HL-60/S4 treated with phorbol 12-myristate 13-acetate at 8.2 ng/mL for 4 days and 3 days (cell line): ENCODE results near the gene CALCB.

Experiments
- in situ Hi-C: fragments of 300-500 bp; cut with MboI; formaldehyde crosslinking; loops from 2 replicates; pipeline ENCODE4 v1.15.0; 2022; ENCODE audit warnings: low sequenced_read_pairs

CALCB gene

DNA sequence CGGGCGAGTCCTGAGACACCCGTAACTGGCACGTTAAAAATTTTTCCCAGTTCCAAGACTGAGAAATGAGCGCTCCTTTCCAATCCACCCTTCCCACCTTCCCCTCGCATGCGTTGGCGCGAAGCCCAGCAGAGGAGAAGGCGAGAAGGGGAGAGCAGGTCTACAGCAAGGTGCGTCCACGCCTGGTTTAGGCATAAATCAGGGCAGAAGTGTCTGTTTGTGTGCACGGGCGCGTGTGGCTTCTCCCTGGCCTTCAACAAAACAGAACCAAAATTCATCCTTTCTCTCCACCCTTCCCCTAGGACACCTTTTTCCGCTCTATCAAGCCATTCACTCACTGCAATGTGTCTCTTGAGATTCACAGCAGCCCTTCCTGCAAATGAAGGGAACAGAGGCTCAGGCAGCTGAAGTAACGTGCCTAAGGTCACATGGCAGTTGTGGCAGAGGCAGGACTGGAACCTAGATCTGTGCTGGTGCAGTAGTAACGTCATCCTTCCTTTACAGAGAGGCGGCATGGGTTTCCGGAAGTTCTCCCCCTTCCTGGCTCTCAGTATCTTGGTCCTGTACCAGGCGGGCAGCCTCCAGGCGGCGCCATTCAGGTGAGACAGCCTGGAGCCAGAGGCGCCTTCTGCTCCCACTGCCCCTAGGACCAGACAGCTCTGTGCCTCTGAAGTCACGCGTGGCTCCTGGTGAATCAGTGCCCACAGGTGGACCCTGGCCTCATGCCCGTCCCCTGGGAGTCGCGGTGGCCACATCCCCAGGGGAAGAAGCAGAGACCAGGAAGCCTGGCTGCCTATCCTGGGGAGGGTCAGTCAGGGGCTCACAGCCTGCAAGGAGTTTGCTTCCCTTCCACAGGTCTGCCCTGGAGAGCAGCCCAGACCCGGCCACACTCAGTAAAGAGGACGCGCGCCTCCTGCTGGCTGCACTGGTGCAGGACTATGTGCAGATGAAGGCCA is 1.1 kb downstream of the CALCB start:
- in situ Hi-C loops, result no loop called here

GRCh38 chr11:15075162-15075526 is 1.8 kb downstream of the CALCB start:
- in situ Hi-C loops, result no loop called here

- in situ Hi-C loops, result no loop called here
Observed at GRCh38 chr11:15091175-15091574, 17.8 kb downstream of the CALCB start.

- in situ Hi-C loops, result no loop called here
Observed at GRCh38 chr11:15091625-15092024, 18.2 kb downstream of the CALCB start.

DNA sequence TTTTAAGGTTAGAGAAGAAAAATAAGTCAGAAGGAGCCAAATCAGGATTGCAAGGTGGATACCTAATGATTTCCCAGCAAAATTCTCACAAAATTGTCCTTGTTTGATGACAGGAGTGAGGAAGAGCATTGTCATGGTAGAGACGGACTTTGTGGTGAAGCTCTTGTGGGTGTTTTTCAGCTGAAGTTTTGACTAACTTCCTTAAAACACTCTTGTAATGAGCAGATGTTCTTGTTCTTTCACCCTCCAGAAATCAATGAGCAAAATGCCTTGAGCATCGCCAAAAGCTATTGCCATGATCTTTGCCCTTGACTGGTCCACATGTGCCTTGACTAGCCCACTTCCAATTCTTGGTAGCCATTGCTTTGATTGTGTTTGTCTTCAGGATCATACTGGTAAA is 20.0 kb downstream of the CALCB start:
- in situ Hi-C loops, result no loop called here

GRCh38 chr11:15095736-15096228 is 22.4 kb downstream of the CALCB start:
- in situ Hi-C loops, result no loop called here

DNA sequence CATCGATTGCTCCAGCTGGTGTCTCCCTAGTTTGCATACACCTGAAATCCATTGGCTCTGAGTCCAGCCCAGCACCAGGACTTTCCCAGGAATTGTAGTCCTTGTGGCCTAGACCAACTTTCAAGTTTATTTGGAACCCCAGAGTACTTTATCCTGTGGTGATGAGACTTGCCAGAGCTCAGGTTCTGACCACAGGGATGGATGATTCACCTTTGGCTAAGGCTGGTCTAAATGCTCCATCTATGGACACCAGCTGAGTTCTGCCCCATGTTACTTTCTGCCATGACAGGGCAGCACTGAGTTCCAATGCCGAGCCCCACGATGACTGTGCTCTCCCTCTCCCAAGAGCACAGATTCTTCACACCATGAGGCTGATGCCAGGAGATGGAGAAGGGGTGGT is 24.0 kb downstream of the CALCB start:
- in situ Hi-C loops, result no loop called here

- in situ Hi-C loops, result no loop called here
Observed at GRCh38 chr11:15099267-15099666, 25.9 kb downstream of the CALCB start.

DNA sequence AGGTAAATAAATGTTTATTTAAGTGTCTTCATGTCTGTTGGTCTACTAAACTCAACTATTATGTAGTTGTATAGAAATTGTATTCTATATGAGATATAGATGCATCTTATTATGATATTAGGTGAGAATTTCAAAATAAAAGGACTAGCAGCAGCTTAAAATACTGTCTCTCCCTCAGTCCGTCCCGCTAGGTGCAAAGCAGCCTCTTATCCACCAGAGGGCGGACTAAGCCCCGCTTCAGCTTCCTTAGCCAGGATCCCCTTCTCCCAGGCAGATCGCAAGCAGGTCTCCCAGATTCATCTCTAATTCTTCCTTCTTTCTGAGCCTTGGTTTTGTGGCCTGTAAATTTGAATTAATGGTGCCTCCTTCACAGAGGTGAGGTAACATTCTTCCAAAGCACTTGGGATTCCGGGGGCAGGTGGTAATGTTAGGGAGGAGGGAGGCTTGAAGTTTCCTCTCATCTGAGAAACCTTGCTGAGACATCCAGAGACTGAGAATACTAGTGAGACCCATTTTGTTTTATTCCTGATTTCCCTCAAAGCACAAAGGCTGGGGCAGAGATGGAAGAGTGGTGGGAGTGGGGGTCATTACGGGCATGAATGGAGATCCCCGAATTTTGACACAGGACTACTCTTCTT is 27.8 kb downstream of the CALCB start:
- in situ Hi-C loops, result no loop called here

GRCh38 chr11:15104166-15104565 is 30.8 kb downstream of the CALCB start:
- in situ Hi-C loops, result no loop called here

GRCh38 chr11:15106201-15106965 is 33.0 kb downstream of the CALCB start:
- in situ Hi-C loops, result no loop called here

GRCh38 chr11:15107730-15108515 is 34.5 kb downstream of the CALCB start:
- in situ Hi-C loops, result no loop called here

- in situ Hi-C loops, result no loop called here
Observed at GRCh38 chr11:15108592-15109130, 35.3 kb downstream of the CALCB start.

DNA sequence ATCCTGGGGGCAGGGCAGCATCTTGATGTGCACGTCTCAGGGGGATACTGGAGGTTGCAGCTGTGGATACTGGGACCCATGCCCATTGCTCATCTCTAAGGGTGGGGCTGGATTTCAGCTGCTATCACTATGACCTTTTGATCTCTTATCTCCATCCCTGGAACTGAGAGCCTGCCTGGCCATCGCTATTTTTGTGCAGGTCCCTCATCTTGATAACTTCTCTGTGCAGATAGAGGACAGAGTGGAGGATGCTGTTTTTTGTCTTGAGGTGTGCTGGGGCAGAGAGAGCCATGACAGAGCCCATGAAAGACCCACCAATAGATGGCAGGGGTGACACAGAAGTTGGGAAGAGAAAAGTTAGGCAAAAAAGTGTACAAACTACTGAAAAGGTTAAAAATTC is 36.2 kb downstream of the CALCB start:
- in situ Hi-C loops, result no loop called here

GRCh38 chr11:15111215-15111614 is 37.8 kb downstream of the CALCB start:
- in situ Hi-C loops, result no loop called here

GRCh38 chr11:15112131-15112541 is 38.7 kb downstream of the CALCB start:
- in situ Hi-C loops, result no loop called here

DNA sequence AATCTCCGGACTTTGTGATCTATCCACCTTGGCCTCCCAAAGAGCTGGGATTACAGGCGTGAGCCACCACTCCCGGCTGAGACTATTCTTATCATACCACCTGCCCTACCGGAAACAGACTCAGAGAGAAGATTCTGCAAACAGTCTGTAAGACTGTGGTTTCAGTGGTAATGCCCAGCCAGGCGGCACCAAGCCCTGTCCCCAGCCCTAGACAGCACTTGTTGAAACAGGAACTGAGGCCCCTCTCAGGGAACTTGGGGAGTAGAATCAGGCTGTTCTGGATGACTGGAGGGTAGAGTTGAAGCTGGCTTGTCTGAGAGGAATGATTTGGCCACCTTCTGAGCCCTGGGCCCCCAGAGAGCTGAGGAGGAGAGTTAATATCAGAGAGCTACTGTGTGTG is 40.0 kb downstream of the CALCB start:
- in situ Hi-C loops, result no loop called here

DNA sequence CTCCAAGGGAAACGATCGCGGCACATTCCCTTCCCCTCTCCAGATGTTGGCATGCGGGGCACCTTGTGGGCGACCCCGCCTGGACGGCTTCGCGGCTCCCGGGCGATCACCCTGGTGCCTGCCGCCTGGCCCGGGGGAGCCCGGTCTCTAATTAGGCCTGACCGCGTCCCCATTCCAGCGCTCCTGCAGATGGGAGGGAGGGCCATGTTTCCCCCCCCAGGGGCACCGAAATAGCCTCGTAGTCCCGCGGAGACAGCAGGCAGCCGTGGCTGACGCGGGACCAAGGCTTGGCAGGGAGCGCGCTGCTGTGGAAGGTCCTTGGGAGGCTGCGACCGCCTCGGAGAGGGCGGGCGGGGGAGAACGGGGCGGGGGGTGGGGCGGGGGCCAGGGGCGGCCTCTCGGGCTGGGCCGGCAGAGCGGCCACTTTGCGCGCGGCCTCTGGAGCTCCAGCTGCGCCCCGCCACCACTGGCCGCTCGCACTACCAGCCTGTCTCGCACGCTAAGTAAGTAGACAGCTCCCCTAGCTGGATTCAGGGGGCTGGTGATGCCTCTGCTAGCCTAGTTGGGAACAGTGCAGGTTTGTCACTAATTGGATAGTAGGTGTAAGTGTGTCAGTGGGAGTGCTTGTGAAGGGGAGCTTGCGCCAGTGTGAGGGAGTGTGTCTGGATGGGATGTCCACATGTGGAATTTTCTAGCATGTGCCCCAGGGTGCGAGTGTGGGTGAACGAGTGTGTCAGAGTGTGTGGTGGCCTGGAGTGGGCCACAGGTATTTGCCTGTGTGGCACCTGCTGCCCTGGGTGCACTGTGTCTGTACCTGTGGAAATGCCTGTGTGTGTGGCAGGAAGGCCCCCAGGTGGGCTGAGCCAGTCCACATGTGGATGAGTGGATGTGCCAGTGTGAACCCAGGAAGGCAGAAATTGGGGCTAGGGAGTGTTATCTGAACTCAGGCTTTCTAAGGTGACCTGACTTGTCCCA is 41.4 kb downstream of the CALCB start, which contains the start of gene INSC:
TSS of gene INSC (plus strand) at position 423 of the 975 bp plus-strand sequence. CDS start 34,252 bp downstream, outside the sequence.
- in situ Hi-C loops, result no loop called here

DNA sequence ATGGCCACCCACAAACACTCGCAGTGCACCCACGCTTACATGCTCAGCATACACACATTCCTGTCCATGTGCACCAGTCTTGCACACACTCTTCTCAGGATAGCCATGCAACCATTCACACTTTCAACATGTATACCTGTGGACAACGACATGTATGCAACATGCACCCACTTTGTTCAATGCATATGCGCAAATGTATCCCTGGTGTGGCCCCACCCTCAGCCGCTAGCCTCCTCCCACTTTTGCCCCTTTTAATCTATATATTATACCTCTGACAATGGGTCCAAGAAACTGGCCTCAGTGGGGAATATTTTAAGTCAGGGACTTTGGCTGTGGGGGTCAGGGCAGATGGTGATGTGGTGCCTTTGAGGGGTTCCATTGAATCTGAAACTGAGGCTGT is 42.3 kb downstream of the CALCB start:
- in situ Hi-C loops, result no loop called here
